HepG2 (cell line): ENCODE results near the gene LINGO3. TPM values are rescaled to one million over a fixed set of nuclear protein-coding genes. Genes with fewer than 3 reads are reported as not detected.

Source experiments
- AGO2 ChIP-seq: fragments of 200-400 bp; formaldehyde crosslinking; optimal IDR thresholded peaks from 2 replicates; pipeline ENCODE3; 2017; ENCODE audit warnings: mild to moderate bottlenecking, low read depth, low read length, moderate library complexity
- DNMT1 ChIP-seq: sonication (generic); formaldehyde crosslinking; IDR thresholded peaks from 2 replicates; pipeline ENCODE4 v1.5.1; 2020; ENCODE audit warnings: mild to moderate bottlenecking, missing genetic modification reagents
- HES4 ChIP-seq: sonication (generic); formaldehyde crosslinking; IDR thresholded peaks from 2 replicates; pipeline ENCODE4 v1.9.0; 2021; ENCODE audit warnings: mild to moderate bottlenecking, missing genetic modification reagents, borderline replicate concordance
- HMGA1 ChIP-seq: sonication (generic); formaldehyde crosslinking; conservative IDR thresholded peaks from 2 replicates; pipeline ENCODE4 v1.4.0; 2020; ENCODE audit warnings: missing genetic modification reagents
- IKZF4 ChIP-seq: sonication (generic); formaldehyde crosslinking; IDR thresholded peaks from 2 replicates; pipeline ENCODE4 v1.5.1; 2020; ENCODE audit warnings: borderline replicate concordance, mild to moderate bottlenecking, low read depth, missing genetic modification reagents; ENCODE audit errors: not compliant biosample characterization
- MAZ ChIP-seq, 2 experiments: sonication (generic) in 1 of 2; formaldehyde crosslinking in 1 of 2; IDR thresholded peaks; 2 replicates each; pipeline versions ENCODE4 v1.5.0 to v1.6.1; 2012 to 2020; ENCODE audit warnings: low read depth in 2 of 2, mild to moderate bottlenecking in 2 of 2, borderline replicate concordance in 1 of 2, improper control_type of control experiment in 1 of 2, low read length in 1 of 2, missing genetic modification reagents in 1 of 2, moderate library complexity in 1 of 2
- MED8 ChIP-seq: sonication (generic); formaldehyde crosslinking; IDR thresholded peaks from 2 replicates; pipeline ENCODE4 v1.8.1; 2023; ENCODE audit warnings: mild to moderate bottlenecking, missing genetic modification reagents; ENCODE audit not compliant: insufficient replicate concordance
- MTF1 ChIP-seq: sonication (generic); formaldehyde crosslinking; IDR thresholded peaks from 2 replicates; pipeline ENCODE4 v1.5.0; 2020; ENCODE audit warnings: missing genetic modification reagents
- NR0B2 ChIP-seq: sonication (generic); formaldehyde crosslinking; IDR thresholded peaks from 2 replicates; pipeline ENCODE4 v1.4.0; 2020; ENCODE audit warnings: mild to moderate bottlenecking, missing genetic modification reagents
- PLSCR1 ChIP-seq: sonication (generic); formaldehyde crosslinking; IDR thresholded peaks from 2 replicates; pipeline ENCODE4 v1.5.0; 2020; ENCODE audit warnings: missing genetic modification reagents, mild to moderate bottlenecking, borderline replicate concordance
- RFXAP ChIP-seq: sonication (generic); formaldehyde crosslinking; IDR thresholded peaks from 2 replicates; pipeline ENCODE4 v1.4.0; 2020; ENCODE audit warnings: missing genetic modification reagents, borderline replicate concordance
- SAP130 ChIP-seq: IDR thresholded peaks from 2 replicates; pipeline ENCODE4 v1.6.1; 2016; ENCODE audit warnings: low read depth
- SCMH1 ChIP-seq: sonication (generic); formaldehyde crosslinking; IDR thresholded peaks from 2 replicates; pipeline ENCODE4 v1.9.0; 2021; ENCODE audit warnings: missing genetic modification reagents, mild to moderate bottlenecking, borderline replicate concordance
- SMC3 ChIP-seq: IDR thresholded peaks from 2 replicates; pipeline ENCODE4 v1.6.1; 2011; ENCODE audit warnings: low read length, improper control_type of control experiment
- SP140L ChIP-seq: sonication (generic); formaldehyde crosslinking; IDR thresholded peaks from 2 replicates; pipeline ENCODE4 v1.4.0; 2020; ENCODE audit warnings: missing genetic modification reagents, borderline replicate concordance
- STAT6 ChIP-seq: sonication (generic); formaldehyde crosslinking; IDR thresholded peaks from 2 replicates; pipeline ENCODE4 v1.4.0; 2020; ENCODE audit warnings: missing genetic modification reagents, mild to moderate bottlenecking, borderline replicate concordance
- TRIM24 ChIP-seq: sonication (generic); formaldehyde crosslinking; IDR thresholded peaks from 2 replicates; pipeline ENCODE4 v1.8.0; 2022; ENCODE audit warnings: mild to moderate bottlenecking, missing genetic modification reagents
- ZFP36L1 ChIP-seq: sonication (generic); formaldehyde crosslinking; IDR thresholded peaks from 2 replicates; pipeline ENCODE4 v1.8.0; 2022; ENCODE audit warnings: mild to moderate bottlenecking, missing genetic modification reagents, moderate library complexity
- ZFP90 ChIP-seq: sonication (generic); formaldehyde crosslinking; IDR thresholded peaks from 2 replicates; pipeline ENCODE4 v1.8.0; 2022; ENCODE audit warnings: missing genetic modification reagents, mild to moderate bottlenecking, inconsistent platforms, borderline replicate concordance
- ZNF687 ChIP-seq: sonication (generic); formaldehyde crosslinking; IDR thresholded peaks from 2 replicates; pipeline ENCODE4 v1.5.1; 2020; ENCODE audit warnings: mild to moderate bottlenecking, missing genetic modification reagents, moderate library complexity
- ZSCAN20 ChIP-seq: sonication (generic); formaldehyde crosslinking; IDR thresholded peaks from 2 replicates; pipeline ENCODE4 v1.4.0; 2020; ENCODE audit warnings: missing genetic modification reagents, mild to moderate bottlenecking, borderline replicate concordance
- polyA plus RNA-seq, 8 experiments: library from polyadenylated mRNA; depleted of rRNA in 3 of 8; stranded (reverse) in 7 of 8; unstranded in 1 of 8; fragments of >200 nt; fragmentation: Illumina TruSeq in 4 of 8; extraction: Trizol in 4 of 8; gene quantifications; 2 replicates each; pipeline versions ENCODE4 v1.2.1 to v1.2.3, GENCODE V29; 2011 to 2016; ENCODE audit warnings: low read depth in 4 of 8, missing spikeins in 1 of 8, mixed read lengths in 1 of 8; ENCODE audit not compliant: insufficient read depth in 1 of 8
- total RNA-seq, 5 experiments: library from RNA; depleted of rRNA; stranded (reverse); fragments of >200 nt; fragmentation: Illumina TruSeq; extraction: Trizol; gene quantifications; 2 replicates each; pipeline ENCODE4 v1.2.3, GENCODE V29; 2016; ENCODE audit warnings: low read depth in 1 of 5

LINGO3 gene
- total and polyA plus RNA-seq, 2 of the 13 experiments (the other 11 are each of a cell fraction or from before 2014, with no cell fraction given), result not detected

- TF ChIP-seq STAT6 (CRISPR knock-in tag), result no peak
- no peak for TF ChIP-seq SCMH1 (CRISPR knock-in tag)
- no peak for TF ChIP-seq SMC3
- TF ChIP-seq NR0B2 (CRISPR knock-in tag), result peak; percentile 57; the same call in 1 of the 2 replicates
- no peak for TF ChIP-seq ZFP36L1 (CRISPR knock-in tag)
- TF ChIP-seq MED8 (CRISPR knock-in tag), result no peak
- TF ChIP-seq MTF1 (CRISPR knock-in tag), result no peak
- no peak for TF ChIP-seq DNMT1 (CRISPR knock-in tag)
- TF ChIP-seq SAP130 (CRISPR knock-in tag), result no peak
- no peak for TF ChIP-seq ZSCAN20 (CRISPR knock-in tag)
- TF ChIP-seq IKZF4 (CRISPR knock-in tag), result no peak
- TF ChIP-seq ZNF687 (CRISPR knock-in tag), result no peak
- TF ChIP-seq HMGA1, result no peak
- TF ChIP-seq AGO2, result no peak
- no peak for TF ChIP-seq PLSCR1 (CRISPR knock-in tag)
- no peak for TF ChIP-seq TRIM24 (CRISPR knock-in tag)
- TF ChIP-seq RFXAP (CRISPR knock-in tag), result no peak
- no peak for TF ChIP-seq MAZ (IDR thresholded peaks at IDR 0.05; ENCODE audit: borderline replicate concordance, low read depth, low read length)
- TF ChIP-seq MAZ (CRISPR knock-in tag; IDR thresholded peaks at IDR 0.05; ENCODE audit: low read depth), result no peak
- 0 out of 2 replicates have a peak, but pooled peaks have one; percentile 34 for TF ChIP-seq ZFP90
- no peak for TF ChIP-seq SP140L (CRISPR knock-in tag)
- no peak for TF ChIP-seq HES4 (CRISPR knock-in tag)
These were observed 20.2 kb downstream of the LINGO3 start (continued) for GRCh38 chr19:2287585-2288337.
